IPS DF 4.7 (cell line): ENCODE results near the gene FSD1.
"Not testable (repeated sequence)": the region's sequence is repeated elsewhere in the genome, so short reads cannot be mapped to it uniquely, and the experiment has no call there.

Experiments
- DNase-seq: peaks from one replicate; pipeline ENCODE4 v3.0.0-alpha.2; 2013; ENCODE audit warnings: low spot score; ENCODE audit errors: extremely low read depth

FSD1 gene

DNA sequence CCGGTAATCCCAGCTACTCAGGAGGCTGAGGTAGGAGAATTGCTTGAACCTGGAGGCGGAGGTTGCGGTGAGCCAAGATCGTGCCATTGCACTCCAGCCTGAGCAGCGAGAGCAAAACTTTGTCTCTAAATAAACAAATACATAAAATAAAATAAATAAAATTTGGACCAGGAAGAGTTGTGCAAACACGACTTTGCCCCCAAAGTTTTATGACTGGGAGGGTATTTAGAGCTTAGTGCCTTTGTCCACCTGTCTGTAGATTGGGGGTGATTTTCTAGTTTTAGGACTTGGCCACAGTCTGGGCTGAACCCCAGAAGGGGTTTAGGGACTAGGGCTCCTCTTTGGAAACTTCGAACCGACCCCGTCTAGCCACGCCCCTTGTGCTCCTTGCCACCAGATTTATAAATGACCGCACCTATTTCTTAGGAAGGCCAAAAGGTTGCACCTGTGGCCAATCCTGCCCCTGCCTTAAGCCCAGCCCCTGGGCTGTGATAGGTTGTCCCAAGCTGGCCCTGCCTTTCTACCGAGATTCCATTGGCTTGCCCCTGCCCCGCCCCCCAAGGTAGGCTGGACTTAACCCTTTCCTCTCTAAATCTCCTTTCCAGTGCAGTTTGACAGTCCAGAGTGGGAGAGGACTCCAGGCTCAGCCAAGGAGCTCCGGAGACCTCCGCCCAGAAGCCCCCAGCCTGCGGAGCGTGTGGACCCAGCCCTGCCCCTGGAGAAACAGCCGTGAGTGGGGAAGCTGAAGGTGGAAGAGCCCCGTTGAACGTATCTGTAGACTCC lies 20.0 kb upstream of the FSD1 start:
- DNase-seq, result peak; percentile 86

- no peak for DNase-seq
Observed at GRCh38 chr19:4284974-4285373, 19.4 kb upstream of the FSD1 start.

- DNase-seq, result not testable (repeated sequence)
Observed at GRCh38 chr19:4286141-4286540, 18.3 kb upstream of the FSD1 start.

DNA sequence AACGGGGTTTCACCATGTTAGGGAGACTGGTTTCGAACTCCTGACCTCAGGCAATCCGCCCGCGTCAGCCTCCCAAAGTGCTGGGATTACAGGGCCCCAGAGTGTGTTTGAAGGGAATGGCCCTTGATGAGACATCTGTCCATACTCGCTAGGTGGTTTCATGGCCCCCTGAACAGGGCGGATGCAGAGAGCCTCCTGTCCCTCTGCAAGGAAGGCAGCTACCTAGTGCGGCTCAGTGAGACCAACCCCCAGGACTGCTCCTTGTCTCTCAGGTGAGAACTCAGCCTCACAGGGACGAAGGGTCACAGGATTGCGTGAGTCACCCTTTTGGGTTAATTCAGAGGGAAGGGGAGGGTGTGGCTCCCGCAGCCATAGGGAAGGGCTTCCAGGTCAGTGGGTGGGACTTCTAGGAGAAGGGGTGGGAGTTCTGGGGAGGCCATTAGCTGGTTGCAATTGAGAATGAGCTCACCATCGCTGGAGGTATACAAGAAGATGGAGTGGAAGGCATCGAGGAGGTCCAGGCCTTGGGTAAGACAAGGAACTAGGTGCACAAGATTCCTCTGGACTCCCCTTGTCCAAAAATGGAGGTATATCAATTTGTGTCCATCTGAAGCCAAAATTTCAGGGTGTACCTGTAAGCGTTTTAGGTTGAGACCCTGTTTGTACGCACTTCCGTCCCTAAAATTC lies 16.2 kb upstream of the FSD1 start:
- DNase-seq, result no peak

DNA sequence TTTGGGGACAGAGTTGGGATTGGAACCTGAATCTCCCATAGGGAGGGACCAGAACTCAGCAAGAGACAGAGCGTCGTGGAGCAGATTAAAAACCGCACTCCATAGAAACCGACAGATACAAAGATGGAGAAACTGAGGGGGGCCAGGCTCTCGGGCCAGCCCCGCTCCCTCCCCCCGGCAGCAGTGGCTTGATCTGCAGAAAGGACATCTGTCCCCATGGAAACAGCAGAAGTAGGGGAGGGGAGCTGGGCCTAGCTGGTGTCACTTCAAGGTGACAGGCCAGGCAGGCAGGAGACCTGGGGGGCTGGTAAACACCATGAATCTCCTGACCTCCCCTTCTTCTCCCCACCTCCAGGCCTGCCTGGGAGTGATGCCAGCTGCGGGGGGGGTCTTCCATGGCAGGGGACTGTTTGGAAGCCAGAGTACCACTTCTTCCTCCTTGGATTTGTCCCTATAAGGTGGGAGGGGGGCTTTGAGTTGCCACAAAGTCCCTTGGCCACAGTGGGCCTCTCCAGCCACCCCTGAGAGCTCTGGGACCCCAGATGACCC lies 13.1 kb upstream of the FSD1 start:
- DNase-seq, result no peak

DNA sequence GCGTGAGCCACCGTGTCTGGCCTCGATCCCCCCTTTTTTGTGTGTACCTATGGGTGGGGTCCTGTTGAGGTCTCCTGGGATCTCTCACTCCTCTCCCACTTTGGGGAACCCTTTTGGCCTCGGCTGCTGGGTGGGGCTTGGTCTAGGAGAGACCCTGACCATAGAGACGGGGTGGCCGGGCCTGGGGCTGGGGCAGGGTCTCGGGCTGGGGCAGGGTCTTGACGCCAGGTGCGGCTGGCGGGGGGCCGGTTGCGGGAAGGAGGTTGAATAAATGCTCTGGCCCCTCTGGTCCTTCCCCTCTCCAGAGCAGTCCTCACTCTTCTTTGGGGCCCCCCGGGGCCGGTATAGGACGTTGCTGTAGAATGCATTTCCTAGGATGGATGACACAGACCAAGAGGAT lies 11.9 kb upstream of the FSD1 start:
- no peak for DNase-seq

GRCh38 chr19:4294389-4294788 lies 10.0 kb upstream of the FSD1 start:
- no peak for DNase-seq

DNA sequence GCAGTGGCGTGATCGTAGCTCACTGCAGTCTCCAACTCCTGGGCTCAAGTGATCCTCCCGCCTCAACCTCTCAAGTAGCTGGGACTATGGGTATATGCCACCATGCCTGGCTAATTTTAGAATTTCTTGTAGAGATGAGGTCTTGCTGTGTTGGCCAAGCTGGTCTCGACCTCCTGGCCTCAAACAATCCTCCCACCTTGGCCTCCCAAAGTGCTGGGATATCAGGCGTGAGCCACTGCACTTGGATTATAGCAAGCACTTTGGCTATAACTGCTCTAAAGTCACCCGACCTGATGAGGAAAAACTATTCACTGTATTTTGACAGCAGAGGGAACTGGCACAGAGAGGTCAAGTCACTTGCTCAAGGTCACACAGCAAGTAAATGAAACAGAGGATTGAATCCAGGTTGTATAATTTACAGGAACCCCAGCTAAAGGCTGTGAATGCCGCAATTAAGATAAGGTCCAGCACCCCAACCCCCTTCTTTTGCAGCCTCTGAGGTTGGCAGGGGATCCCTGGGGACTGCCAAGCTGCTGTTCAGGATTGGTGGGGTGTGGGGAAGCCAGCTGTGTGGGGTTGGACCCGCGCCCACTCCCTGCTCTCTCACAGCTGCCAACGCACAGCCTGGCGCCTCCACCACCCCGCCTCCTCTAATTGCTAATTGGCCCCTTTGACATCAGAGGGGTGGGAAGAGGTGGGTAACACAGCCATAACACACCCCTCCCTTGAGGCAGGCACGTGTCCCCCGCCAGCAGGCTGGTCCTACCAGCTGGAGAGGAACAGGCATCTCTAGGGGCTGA lies 8.2 kb upstream of the FSD1 start:
- DNase-seq, result no peak

DNA sequence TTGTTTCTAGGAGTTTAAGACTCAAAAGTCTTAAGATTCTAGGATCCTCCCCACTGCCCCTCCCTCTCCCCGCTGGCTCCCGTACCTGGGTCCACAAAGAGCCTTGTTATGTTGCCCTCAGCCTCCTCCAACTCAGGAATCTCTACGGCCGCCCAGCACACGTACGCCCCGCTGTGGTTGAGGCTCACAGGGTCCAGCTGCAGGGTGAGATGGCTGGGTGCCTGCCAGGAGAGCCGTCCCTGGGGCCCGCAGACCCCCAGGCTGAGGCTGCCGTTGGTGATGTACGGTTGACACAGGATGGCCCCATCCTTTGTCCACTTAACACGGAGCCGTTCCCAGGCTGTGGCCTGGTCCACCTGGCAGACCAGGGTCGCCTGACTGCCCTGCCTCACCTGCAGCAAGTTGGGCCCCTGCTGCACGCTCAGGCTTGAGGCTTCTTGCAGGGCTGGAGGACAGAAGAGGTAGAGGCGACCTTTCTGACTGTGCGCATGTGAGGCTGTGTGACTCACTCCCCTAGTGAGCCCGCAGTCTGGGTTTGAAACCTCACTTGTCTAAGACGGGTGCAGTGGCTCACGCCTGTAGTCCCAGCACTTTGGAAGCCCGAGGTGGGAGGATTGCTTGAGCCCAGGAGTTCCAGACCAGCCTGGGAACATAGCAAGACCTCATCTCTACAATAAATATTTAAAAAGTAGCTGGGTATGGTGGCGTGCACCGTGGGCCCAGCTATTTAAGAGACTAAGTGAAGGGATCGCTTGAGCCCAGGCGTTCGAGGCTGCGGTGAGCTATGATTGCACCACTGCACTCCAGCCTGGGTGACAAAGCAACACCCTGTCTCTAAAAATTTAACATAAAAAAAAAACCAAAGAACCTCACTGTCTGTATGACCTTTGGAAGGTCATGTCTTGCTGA lies 6.2 kb upstream of the FSD1 start:
- DNase-seq, result no peak

- no peak for DNase-seq
Observed at GRCh38 chr19:4298810-4299550, 5.4 kb upstream of the FSD1 start.

DNA sequence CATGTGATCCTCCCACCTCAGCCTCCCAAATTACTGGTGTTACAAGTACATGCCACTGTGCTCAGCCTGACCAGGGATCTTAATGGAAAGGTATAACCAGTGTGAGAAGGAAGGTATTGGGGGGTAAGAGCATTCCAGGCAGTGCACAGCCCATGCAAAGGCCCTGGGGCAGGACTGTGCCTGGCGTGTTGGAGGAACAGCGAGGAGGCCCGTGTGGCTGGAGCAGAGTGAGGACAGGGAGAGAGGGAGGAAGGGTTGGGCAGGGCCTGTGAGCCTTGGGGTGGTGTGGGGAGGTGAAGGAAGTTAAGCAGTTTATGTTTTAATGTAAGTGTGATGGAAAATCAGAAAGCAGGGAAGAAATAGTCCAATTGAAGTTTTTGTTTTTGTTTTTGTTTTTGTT lies 3.8 kb upstream of the FSD1 start:
- DNase-seq, result no peak

- DNase-seq, result no peak
Observed at GRCh38 chr19:4301590-4302242, 2.7 kb upstream of the FSD1 start.

- no peak for DNase-seq
Observed at GRCh38 chr19:4302243-4302640, 2.2 kb upstream of the FSD1 start, which contains the start of gene TMIGD2. TSS of gene TMIGD2 (minus strand) at chr19:4302389. CDS start at chr19:4302385, 4 bp downstream.

DNA sequence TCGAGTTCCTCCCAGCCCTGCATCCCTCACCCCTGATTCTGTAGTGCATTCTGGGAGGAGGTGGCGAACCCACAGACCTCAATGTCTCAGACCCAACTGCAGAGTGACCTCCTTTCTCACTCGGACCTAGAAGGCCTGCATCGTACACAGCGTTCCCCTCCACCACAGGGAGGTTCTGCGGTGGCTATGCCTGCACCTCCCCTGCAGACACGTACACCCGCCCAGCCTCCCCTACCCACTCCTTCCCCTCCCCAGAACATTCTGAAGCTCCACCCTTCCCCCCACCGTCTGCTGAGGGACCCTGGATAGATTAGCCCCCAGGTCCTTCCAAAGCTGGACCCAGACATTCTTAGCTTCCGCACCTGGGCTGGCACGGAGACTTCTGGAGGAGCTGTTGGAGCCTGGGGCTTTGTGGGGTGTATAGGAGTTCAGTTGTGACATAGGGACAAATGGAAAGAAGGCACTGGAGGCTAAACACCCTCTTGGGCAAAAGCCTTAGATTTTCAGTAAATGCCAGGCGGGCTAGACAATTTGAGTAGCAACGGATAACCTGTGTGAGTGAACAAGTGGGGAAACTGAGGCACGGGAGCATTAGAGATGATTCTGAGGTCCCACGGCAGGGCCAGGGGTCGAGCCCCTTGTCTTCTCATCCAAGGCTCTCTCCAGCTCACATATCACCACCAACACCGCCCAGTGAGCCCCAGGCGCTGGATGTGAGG lies 420 bp upstream of the FSD1 start:
- DNase-seq, result no peak

DNA sequence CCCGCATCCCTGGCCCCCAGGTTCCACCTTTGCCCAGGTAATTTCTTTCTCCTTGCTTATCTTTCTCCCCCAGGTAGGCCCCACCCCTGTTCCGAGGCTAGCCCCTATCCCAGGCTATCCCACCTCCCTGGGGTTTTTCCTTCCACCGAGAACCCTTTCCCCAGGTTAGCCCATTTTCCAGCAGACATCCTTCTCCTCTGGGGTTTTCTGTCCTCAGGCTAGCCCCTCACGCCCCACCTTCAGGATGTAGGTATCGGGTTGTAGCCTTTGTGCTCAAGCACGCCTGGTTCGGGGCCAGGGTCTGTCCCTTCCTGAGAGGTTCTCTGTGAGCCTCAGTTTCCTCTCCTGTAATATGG lies 837 bp downstream of the FSD1 start:
- DNase-seq, result no peak

DNA sequence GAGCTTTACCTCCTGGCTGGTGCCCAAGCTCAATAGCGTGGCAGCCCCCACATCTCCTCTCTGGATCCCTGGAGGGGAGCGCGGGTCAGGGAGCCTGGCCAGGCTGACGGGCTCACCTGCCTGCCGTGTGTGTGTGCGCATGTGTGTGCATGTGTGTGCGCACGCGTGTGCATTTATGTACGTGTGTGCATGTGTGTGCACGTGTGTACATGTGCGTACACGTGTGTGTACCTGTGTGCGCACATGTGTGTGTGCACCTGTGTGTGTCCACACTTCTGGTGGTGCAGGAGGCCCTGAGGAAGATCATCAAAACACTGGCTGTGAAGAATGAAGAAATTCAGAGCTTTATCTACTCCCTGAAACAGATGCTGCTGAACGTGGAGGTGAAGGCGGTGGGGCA lies 1.3 kb downstream of the FSD1 start:
- DNase-seq, result no peak

GRCh38 chr19:4310247-4311121 lies 6.1 kb downstream of the FSD1 start:
- no peak for DNase-seq
